HG03521 (cell line): ENCODE data around the gene HDAC4.

ENCODE experiments used
- ATAC-seq: cut with Tn5 transposase; IDR thresholded peaks from one replicate; pipeline ENCODE4 v1.9.1; 2021; ENCODE audit warnings: mild to moderate bottlenecking, moderate library complexity; ENCODE audit not compliant: unreplicated experiment

The HDAC4 gene

DNA sequence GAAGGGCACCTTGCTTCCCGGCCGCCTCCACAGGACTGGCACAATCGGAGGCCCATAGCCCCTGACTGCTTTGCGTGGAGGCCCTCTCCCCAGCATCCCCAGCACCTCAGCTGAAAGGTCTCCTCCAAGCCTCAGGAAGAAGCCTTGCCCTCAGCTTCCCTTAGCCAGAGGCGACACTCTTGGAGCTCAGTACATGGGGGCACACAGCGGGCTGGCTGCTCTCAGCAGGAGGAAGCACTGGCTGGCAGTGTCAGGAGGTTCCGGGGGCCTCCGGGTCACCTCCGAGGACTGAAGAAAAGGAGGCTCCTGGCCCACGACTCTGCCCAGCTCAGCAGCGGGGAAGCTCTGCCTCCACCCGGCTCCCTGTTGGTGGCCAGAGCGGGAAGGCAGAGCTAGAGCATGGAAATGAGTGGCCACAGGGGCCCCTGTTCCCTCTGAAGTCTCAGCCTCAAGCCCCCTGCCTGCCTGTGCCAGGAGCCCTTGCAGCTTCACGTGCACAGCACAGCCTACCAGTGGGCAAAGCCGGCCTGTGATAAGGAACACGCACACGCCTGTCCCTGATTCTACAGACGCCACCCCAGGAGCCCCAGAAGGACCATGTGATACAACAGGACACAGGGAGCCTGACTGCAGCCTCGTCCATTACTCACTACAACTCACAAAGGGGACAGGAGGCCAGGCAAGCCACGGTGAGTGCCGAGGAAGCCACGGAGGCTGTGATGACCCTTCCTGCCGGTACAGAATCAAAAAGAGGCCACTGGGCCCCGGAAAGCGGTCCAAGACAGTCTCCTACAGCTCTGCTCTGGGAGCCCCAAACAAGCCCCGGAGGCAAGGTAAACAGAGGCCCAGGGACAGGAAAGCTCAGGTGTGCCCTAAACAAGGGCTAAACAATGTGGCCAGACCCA is 15.5 kb downstream of the HDAC4 start:
- ATAC-seq = no peak

DNA sequence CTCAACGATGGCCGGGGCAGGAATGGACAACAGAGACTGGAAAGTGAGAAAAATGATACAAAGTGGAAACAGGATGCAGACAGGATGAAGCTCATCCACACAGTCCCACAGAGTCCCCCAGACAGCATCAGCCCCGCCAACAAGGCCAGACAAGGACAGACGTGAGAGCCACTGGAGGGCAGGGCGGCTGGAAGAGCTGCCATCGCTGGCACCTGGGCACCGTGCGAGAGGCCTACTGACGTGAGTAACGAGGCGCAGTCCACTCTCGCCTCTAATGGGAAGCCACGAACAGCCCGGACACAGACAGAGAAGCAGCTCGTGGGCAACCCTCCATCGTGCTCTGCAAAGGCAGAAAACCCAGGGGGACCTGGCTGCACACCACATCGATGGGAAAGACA is 17.1 kb downstream of the HDAC4 start:
- ATAC-seq = no peak

- ATAC-seq = no peak
Measured at GRCh38 chr2:239383036-239383758, 17.6 kb downstream of the HDAC4 start.

DNA sequence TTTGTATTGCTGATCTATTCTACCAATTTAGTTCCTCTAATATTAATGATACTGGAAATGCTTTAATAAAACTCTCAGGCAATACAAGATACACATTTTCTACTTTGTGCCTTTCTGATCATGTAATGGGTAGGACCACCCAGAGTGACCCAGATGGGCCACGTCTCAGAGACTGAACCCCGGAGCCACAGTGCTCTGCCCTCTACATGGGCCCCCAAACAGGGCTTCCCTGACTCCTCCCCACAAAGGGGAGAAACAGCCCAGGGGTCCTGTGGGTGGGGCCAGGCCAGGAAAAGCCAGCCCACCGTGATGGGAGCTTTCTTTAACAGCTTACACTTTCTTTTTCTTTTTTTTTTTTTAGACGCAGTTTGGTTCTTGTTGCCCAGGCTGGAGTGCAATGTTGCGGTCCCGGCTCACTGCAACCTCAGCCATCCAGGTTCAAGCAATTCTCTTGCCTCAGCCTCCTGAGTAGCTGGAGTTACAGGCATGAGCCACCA is 18.4 kb downstream of the HDAC4 start:
- no peak for ATAC-seq

DNA sequence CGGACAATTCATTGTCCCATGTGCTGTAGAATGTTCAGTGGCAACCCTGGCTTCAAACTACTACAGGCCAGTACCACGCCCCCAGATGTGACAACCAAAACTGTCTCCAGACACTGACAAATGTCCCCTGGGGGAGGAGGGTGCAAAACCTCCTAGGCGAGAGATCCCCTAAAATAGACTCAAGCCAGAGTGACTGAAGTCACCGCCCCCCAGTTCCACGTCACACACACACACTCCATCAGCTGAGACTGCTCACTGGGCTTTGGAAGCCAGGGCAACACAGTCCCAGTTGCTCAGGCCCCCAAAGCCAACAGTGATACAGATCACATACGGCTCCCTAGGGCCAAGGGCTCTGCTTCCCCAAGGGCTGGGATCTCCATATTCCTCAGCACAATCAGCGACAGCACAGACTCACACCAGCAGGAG is 19.1 kb downstream of the HDAC4 start:
- peak; percentile 43 for ATAC-seq

GRCh38 chr2:239380831-239381708 is 19.8 kb downstream of the HDAC4 start:
- ATAC-seq = peak; percentile 43

GRCh38 chr2:239379641-239380170 is 21.1 kb downstream of the HDAC4 start:
- no peak for ATAC-seq

- ATAC-seq = no peak
Measured at GRCh38 chr2:239378918-239379640, 21.7 kb downstream of the HDAC4 start.

GRCh38 chr2:239378021-239378917 is 22.6 kb downstream of the HDAC4 start:
- ATAC-seq = no peak

DNA sequence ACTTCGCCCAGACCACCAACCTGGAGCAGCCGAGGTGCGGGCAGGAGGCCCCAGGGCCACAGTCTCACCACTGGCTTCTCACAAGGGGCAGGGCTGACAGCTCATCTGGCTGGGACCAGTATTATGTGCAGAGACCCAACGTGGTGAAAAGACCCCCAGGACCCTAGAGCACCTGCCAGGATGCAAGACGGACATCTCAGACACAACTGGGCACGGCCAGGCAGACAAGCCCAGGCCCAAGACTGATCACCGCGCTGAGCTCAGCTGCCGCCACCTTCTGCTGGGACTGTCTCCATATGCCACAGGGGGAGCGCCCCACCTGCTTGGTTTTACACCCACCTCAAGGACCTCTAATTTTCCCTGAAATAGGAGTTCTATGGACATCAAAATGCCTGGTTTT is 23.2 kb downstream of the HDAC4 start:
- no peak for ATAC-seq

- no peak for ATAC-seq
Measured at GRCh38 chr2:239376942-239377531, 23.8 kb downstream of the HDAC4 start.

DNA sequence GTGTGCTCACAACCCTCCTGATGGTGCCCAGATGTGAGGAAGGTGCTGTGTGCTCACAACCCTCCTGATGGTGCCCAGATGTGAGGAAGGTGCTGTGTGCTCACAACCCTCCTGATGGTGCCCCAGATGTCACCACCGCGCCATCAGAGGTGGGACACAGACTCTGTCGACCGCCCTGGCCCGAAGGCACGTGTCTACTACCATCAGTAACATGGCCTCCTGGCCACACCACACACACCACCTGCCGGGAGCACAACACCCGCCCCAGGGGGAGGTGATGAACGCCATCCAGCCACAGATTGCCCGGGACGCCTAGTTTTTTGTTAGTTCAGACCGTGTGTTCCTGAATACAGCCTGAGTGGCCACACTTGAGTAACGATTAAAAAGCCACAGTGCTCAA is 24.5 kb downstream of the HDAC4 start:
- ATAC-seq = no peak

DNA sequence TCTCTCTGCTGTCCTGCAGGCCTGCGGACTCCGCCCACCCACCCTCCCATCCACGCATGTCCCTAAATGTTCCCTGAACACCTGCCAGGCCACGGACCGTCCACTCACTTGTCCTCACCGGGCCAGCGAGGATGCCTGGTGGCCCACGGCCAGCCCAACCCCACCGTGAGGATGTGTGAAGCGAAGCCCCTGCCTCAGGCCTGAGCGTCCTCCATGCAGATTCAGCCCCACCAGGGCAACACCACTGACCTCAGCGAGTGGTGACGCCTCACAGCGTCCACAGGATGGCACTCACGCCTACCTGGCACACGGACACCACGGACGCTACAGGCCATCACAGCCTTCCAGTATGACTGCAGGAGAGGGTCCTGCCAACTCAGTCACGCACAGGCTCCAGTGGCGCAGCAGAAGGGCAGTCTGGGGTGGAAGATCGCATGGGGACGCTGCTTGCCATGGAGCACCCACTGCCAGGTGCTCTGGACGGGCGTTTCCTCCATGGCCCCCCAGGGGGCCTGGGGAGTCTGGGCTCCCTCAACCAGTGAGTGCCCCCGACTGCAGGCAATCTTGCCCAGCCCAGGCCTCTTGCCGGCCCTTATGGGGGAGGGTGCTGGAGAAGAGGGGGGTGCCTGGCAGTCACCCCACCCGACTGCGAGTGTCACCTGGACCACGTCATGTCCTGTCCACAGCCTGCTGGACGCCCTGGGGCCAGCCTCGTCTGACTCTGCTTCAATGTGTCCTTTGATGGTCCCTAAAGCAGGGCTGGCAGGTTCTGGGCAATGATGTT is 25.4 kb downstream of the HDAC4 start:
- ATAC-seq = no peak

DNA sequence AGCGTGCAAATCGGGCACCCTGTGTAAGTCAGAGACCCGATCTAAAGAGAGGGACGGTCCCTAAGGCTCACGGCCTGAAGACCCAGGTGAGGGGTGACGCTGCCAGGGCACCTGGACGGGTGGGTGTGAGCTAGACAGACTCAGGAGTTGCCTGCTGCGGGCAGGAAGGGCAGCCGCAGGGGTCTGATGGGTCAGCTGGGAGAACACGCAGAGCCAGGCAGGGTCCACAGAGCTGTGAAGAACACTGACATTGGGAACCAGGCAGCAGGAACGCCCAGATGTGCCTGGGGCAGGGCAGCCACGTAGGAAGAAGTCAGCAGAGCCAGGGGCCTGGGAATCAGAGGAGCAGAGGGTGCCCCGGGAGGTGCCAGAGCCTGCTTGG is 25.9 kb downstream of the HDAC4 start:
- ATAC-seq = no peak

DNA sequence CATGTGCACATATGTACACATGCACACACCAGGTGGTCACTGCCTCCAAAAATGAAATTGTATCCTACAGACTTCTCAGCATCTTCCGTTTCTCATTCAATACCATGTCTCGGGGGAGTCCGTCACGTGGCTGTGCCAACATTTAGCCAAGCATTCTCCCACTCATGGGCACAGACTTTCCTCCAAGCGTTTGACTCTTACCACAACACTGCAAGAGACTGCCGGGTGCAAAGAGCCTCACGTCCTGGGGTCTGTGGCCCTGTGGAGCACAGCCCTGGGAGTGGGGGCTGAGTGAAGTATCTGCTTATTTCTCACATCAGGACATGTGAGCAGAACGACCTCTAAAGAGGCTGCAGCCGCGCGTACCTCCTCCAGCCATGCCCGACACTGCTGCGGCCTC is 28.0 kb downstream of the HDAC4 start:
- no peak for ATAC-seq

GRCh38 chr2:239371726-239372686 is 28.8 kb downstream of the HDAC4 start:
- ATAC-seq = no peak
